HG03378 (cell line): ENCODE results near the gene SCN8A.

Source experiments
- ATAC-seq: cut with Tn5 transposase; IDR thresholded peaks from one replicate; pipeline ENCODE4 v1.9.1; 2021; ENCODE audit warnings: mild to moderate bottlenecking, moderate library complexity; ENCODE audit not compliant: unreplicated experiment

Gene SCN8A

GRCh38 chr12:51811203-51812202 is 220.5 kb downstream of the SCN8A start:
- no peak for ATAC-seq

- no peak for ATAC-seq
These were observed 221.8 kb downstream of the SCN8A start for GRCh38 chr12:51812871-51813270.

- ATAC-seq, result no peak
These were observed 222.9 kb downstream of the SCN8A start for GRCh38 chr12:51813931-51814310.

GRCh38 chr12:51814311-51815088 is 223.5 kb downstream of the SCN8A start:
- no peak for ATAC-seq

GRCh38 chr12:51815571-51815970 is 224.5 kb downstream of the SCN8A start:
- ATAC-seq, result no peak

GRCh38 chr12:51817027-51817953 is 226.3 kb downstream of the SCN8A start:
- ATAC-seq, result no peak

- no peak for ATAC-seq
These were observed 227.1 kb downstream of the SCN8A start for GRCh38 chr12:51818086-51818485.

GRCh38 chr12:51818566-51819300 is 227.7 kb downstream of the SCN8A start:
- ATAC-seq, result no peak

- ATAC-seq, result no peak
These were observed 228.9 kb downstream of the SCN8A start for GRCh38 chr12:51819736-51820525.

- no peak for ATAC-seq
These were observed 229.8 kb downstream of the SCN8A start for GRCh38 chr12:51820526-51821439.

GRCh38 chr12:51821440-51822260 is 230.6 kb downstream of the SCN8A start:
- ATAC-seq, result no peak

- no peak for ATAC-seq
These were observed 231.2 kb downstream of the SCN8A start for GRCh38 chr12:51822261-51822616.

- ATAC-seq, result no peak
These were observed 231.9 kb downstream of the SCN8A start for GRCh38 chr12:51822956-51823355.

GRCh38 chr12:51823875-51824565 is 233.0 kb downstream of the SCN8A start:
- ATAC-seq, result no peak

- no peak for ATAC-seq
These were observed 234.2 kb downstream of the SCN8A start for GRCh38 chr12:51825216-51825615.

- ATAC-seq, result no peak
These were observed 235.8 kb downstream of the SCN8A start for GRCh38 chr12:51826881-51827280.
